GM13977 (cell line): ENCODE measurements around the gene THSD4.

Source experiments
- DNase-seq: peaks from one replicate; pipeline ENCODE4 v3.0.0; 2012; ENCODE audit warnings: low spot score
- in situ Hi-C: fragments of 300-500 bp; cut with MboI; formaldehyde crosslinking; loops from one replicate; pipeline ENCODE4 v1.12.0; 2022; ENCODE audit warnings: low sequenced_read_pairs, low pct_unique_long_range_greater_than_20kb, mixed read lengths, inconsistent platforms; ENCODE audit not compliant: unreplicated experiment
- TF ChIP-seq, protein P1 (sequence below): IDR thresholded peaks from 2 replicates; pipeline ENCODE4 v1.5.1; 2012; ENCODE audit warnings: mild to moderate bottlenecking, control low read depth; ENCODE audit not compliant: insufficient read depth; ENCODE audit errors: extremely low read depth, missing control alignments

Gene THSD4

DNA sequence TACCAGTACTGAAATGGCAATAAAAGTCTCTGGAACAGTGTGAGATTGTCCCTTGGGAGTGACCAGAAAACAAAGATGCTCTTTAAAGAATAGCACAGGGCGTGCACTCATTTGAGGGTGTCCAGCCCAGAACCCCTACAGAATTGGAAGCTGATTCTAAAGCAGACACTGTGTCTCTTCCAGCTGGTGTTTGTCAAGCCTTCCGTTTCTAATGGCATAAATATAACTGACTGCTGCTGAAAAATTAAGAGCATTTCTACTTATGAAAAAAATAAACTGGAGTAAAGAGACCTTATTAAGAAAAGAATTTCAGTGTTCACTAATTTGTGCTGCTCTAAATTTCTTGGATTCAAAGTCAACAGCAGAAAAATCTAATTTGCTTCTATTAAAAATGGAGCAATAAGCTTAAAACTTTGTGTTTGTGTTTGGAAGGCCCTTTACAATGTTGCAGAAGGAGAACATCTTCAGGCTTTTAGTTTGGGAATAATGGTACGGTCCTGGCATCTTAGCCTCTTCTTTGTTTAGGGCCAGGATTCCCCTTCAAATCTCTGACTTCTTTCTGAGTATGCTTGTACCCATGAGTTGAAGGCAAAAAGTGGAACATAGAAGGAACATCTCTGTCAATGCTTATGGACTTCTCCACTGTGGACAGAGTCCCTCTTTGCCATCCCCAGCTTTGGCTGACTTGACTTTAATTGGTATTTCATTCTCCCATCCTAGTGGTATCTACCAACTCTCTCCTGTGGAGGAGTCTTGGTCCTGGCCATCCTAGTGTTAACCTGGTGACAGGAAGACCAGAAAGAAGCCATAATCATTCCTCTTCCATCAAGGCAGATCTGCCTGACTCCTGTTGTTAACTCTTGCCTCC lies 65.9 kb downstream of the THSD4 start:
- in situ Hi-C loops: no loop called here
- TF ChIP-seq, protein P1, sequence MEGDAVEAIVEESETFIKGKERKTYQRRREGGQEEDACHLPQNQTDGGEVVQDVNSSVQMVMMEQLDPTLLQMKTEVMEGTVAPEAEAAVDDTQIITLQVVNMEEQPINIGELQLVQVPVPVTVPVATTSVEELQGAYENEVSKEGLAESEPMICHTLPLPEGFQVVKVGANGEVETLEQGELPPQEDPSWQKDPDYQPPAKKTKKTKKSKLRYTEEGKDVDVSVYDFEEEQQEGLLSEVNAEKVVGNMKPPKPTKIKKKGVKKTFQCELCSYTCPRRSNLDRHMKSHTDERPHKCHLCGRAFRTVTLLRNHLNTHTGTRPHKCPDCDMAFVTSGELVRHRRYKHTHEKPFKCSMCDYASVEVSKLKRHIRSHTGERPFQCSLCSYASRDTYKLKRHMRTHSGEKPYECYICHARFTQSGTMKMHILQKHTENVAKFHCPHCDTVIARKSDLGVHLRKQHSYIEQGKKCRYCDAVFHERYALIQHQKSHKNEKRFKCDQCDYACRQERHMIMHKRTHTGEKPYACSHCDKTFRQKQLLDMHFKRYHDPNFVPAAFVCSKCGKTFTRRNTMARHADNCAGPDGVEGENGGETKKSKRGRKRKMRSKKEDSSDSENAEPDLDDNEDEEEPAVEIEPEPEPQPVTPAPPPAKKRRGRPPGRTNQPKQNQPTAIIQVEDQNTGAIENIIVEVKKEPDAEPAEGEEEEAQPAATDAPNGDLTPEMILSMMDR: no peak
- DNase-seq: no peak

DNA sequence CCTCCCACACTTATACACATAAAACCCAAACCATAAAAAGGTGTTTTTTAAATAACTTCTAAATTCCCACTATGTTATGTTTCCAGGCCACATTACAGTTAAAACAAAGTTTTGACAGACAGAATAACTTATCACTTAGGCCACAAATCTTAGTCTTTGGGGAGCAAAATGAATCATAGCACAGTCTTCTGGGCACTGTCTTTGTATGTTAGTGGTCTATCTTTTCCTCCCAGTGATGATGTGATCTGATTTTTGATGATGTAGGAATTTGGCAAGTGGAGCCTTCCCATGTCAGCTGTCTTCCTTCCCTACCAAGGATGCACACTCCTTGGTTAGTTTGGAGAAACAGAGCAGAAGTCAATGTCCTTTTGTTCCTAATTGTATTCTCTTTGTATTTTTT lies 67.3 kb downstream of the THSD4 start:
- in situ Hi-C loops: no loop called here
- no peak for DNase-seq

GRCh38 chr15:71183063-71183462 lies 67.8 kb downstream of the THSD4 start:
- no peak for DNase-seq
- TF ChIP-seq, protein P1: no peak
- in situ Hi-C loops: no loop called here

More for the DNA sequence above, 67.3 kb downstream of the THSD4 start:
- TF ChIP-seq, protein P1: no peak

- TF ChIP-seq, protein P1: no peak
- in situ Hi-C loops: no loop called here
- DNase-seq: no peak
These were observed 70.4 kb downstream of the THSD4 start for GRCh38 chr15:71185706-71186105.

DNA sequence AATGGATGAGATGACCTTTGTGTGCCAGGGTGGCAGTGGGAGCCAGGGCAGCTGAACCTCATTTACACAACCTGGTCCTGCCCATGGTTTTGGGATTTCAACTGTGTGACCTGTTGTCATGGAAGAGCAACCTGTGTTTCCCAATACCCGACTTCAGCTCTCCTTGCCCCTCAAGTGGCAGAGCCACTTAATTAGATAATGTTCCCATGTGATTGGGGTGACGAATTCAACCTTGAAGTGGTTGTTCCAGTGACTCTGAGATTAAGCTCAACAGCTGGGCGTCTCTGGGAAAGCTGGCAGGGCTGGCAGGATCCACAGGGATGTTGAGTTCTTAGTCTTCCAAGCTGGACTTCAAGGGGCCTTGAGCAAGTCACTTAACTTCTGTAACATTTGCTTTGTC lies 71.0 kb downstream of the THSD4 start:
- TF ChIP-seq, protein P1: no peak
- in situ Hi-C loops: no loop called here
- DNase-seq: no peak

GRCh38 chr15:71187078-71187477 lies 71.8 kb downstream of the THSD4 start:
- in situ Hi-C loops: no loop called here
- TF ChIP-seq, protein P1: no peak
- no peak for DNase-seq
